ELF-1 (cell line): Measurements from ENCODE around the gene TEX54.
A peak's percentile ranks its signal among the peaks of the same experiment; 100 is the strongest.
"Not testable (repeated sequence)": the region's sequence is repeated elsewhere in the genome, so short reads cannot be mapped to it uniquely, and the experiment has no call there.

Experiments used
- DNase-seq: peaks from one replicate; pipeline ENCODE4 v3.0.0-alpha.2; 2016; ENCODE audit warnings: low read depth, low spot score

TEX54 gene

DNA sequence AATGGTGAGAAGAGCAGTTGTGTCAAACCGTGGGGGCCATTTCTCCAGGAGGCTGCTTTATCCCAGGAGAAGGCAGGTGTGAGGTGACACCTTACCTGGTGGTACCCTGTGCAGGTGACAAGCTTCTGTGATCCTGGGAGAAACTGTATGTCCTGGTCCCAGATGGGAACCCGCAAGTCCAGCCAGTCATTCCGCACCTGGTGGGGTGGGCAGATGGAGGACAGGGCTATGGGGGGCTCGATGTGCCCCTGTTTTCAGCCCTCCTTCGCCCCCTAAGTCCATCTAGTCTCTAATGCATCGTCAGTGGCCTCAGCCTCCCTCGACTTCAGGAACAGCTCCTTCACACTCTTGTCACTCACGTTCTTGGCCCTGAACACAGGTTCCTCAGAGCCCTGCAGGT is 2.7 kb upstream of the TEX54 start:
- no peak for DNase-seq

DNA sequence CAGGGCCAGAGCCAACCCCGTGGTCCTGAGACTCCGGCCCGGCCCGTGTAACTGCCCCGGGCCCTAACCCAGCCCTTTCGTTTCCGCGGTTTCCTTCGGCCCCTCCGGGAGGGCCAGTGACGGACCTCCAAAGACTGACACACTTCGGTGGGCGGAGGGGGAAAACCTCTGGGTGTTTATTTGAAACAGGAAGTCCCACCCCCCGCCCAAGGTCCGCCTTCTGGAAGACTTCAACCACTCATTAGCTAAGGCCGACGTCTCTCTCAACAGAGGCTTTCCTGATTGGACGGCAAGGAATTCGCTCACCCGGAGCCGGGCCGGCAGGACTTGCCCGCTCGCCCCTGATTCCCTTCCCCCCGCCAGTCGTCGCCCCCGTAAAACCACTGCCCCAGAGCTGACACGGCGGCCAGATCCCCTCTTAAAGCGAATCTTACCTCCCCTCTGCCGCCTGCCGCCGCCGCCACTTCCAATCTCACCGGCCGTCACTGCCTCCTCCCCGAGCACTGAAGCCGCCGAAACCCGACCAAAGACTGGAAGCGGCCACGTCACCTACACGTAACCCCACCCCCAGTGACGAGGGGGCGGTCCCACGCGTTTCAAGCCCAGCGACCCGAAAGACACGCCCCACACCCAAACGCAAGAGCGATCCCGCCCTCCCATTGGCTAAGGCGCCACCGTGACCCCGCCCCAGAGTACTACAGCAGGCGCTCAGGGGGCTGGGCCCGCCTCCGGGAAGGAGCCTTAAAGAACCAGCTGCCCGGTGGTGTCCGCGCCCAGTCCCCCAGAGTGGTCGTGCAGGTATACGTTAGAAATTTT is 913 bp downstream of the TEX54 start, which contains the start of gene STX5:
Gene STX5 (minus strand): TSS at position 532 of the 816 bp plus-strand sequence. CDS start 808 bp downstream, outside the sequence.
- DNase-seq = peak; percentile 99

DNA sequence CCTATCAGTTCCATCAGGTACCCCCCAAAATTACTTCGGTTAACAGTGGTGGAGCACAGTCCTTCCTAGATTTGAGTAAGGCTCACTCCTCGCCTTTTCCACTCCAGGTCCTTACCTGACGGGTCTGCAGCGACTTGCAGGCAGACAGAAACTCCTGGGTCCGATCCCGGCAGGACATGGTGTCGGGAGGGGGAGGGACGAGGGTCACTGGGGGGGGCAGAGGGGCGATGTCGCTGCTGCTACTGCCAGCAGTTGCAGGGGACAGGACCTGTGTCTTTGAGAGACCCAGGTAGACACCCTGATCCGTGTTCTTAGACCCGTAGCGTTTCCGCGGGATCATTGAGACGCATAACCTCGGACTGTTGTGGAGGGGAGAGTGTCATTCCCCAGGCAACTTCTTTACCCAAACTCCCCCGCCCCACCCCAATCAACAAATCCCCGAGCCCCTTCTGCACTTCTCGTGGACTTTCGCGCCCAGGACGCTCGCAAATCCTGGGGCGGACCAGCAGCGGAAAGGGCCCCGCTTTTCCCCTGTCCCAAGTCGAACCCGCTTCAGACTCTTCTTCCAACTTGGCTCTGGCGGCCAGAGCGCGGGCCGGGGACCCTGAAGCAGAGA is 1.6 kb downstream of the TEX54 start:
- DNase-seq = no peak

DNA sequence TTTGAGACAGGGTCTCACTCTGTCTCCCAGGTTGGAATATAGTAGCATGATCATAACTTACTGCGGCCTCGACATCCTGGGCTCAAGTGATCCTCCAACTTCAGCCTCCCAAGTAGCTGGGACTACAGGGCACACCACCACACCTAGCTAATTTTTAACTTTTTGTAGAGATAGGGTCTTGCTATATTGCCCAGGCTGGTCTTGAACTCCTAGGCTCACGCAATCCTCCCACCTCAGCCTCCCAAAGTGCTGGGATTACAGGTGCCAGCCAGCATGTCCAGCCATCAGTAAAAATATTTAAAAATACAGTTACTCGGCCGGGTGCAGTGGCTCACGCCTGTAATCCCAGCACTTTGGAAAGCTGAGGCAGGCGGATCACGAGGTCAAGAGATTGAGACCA is 4.5 kb downstream of the TEX54 start:
- DNase-seq = not testable (repeated sequence)

DNA sequence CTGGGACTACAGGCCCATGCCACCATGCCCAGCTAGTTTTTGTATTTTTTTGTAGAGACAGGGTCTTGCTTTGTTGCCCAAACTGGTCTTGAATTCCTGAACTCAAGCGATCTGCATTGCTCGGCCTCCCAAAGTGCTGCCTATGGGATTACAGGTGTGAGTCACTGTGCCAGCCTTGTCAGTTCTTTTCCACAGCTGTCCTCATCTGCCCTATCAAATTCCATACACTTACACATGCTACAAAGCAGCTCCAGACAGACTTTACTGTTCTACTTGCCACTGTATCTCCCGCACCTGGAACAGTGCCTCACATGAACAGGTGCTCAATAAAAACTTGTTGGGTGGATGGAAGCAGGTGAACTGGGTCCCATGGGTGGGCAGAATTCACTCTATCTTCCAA is 9.0 kb downstream of the TEX54 start:
- DNase-seq = no peak

DNA sequence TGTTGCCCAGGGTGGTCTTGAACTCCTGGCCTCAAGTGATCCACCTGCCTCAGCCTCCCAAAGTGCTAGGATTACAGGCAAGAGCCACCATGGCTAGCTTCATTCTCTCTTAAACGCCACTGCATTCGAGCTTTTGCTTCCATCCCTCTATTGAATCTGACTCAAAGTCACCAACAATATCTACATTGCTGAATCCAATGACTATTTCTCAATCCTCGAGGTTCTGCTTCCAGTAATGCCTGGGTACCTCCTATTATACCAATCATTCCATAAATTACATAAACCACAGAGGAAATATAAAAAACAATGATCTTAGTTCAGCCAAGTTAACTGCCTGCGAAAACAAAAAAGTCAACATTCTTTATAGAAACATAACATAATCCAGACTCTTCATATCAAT is 15.5 kb downstream of the TEX54 start:
- no peak for DNase-seq

DNA sequence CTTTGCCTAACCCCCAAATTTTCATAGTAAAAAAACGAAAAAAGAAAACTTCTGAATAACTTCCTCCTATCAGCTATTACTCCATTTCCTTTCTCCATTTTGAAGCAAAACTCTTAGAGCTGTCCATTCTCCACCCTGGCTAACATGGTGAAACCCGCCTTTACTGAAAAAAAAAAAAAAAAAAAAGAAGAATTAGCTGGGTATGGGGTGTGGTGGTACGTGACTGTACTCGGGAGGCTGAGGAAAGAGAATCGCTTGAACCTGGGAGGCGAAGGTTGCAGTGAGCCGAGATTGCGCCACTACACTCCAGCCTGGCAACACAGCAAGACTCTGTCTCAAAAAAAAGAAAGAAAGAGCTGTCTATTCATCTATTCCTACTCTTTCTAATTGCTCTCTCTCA is 16.1 kb downstream of the TEX54 start:
- no peak for DNase-seq

DNA sequence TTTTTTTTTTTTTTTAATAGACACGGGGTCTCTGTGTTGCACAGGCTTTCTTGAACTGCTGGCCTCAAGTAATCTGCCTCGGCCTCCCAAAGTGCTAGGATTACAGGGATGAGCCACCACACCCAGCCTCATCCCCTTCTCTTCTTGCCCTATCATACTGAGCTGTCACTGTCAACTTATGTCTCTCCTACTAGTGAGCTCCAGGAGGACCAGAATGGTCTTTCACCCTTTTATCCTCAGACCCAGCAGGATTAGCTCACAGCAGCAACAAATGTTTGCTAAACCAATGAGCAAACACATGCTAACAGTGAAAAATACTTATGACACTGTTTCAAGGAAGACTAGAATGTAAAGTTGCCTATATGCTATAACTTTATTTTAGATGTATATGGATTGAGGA is 21.0 kb downstream of the TEX54 start:
- no peak for DNase-seq

DNA sequence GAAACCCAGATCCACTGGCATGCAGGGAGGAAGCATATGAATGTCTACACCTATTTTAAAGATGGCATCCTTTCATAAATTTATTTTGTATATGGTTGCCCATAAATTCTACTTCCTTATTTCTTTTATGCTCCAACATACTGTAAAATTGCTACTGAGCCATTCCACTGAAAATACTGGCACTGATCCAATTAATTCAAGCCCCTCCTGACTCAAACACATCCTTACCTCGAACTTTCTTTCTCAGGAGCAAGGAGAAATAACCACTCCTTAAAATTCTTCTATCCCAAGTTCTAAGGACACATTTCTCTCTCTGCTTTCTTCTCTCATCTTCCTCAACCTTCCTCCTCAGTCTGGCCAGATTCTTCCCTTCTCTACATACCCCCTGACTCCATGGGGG is 21.9 kb downstream of the TEX54 start:
- DNase-seq = no peak

DNA sequence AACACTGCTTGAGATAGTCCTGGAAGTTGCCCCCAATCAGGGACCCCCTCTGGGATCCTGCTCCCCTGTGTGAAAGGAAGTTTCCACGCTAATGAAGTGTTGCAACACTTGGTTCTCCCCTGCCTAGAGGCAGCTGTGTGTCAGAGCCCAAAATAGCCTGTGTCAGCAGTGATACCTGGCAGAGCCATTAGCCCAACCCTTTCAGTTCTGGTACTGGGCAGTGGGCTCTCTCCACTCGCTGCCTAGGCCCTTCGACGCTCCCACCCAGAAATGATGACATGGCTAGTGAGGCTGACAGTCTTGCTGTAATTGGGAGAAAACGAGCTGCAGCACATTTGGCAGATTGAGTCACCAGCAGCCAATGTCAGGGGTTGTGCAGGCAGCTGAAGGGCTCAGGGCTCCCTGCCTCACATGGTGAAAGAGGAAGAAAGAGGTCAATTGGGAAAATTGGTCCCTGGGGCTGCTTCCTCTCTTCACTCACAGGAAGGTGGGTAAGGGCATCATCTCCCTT is 26.0 kb downstream of the TEX54 start:
- no peak for DNase-seq

DNA sequence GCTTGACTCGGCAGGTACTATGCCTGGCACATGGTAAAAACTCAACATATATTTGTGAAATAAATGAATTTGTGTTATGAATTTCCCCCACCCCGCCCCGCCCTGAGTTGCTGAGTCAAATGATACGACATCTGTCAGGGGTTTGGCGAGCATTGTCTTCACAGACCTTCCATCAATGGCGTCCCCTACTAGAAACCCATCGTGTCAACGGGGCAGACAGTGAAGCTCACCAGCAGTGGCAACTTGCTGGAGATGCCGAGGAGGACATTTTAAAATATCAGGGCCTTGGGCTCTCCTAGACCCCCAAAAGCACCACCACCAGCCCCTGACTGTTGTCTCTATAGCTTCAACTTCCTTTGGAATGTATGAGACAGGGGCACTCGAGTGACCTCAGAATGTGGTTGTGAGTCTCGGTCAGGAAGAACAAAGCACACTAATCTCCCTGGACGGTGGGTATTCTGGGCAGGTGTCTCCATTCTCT is 26.6 kb downstream of the TEX54 start:
- peak; percentile 22 for DNase-seq

DNA sequence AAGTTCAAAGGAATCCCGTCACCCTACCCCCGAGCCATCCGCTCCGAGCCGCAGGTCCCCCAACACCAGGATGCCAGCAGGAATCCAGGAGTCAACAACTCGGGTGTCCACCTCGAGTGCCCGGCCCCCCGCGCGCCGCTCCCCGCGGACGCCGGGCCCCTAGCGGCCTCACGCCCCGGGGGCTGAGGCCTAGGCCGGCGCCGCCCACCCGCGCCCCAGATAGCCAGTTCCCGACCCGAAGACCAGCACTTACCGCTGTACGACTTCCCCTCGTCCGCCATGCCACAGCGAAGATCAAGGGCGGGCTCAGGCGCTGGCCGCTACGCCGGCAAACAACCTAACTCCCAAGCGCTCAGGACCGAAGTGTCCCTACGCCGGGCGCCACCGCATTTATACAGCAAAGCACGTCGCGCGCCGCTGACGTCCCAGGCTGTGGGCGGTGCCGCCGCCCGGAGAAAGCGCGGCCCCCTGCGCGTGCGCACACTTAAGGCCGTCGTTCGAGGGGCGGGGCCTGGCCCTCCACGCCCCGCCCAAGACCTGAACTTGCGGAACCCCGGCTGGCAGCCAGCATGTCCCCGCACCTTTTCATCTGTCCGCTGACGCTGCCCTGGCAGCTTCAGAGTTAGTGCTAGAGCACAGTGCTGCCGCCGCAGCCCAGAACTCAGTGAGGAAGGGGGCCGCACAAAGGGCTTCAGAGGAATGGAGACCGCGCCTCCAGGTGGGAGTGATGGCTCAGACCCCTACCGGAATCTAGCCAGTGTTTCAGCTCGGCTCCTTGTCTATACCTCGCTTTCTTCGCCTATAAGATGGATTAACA is 27.4 kb downstream of the TEX54 start, which contains the start of gene NXF1:
Gene NXF1 (minus strand): TSS at position 365 of the 817 bp plus-strand sequence. CDS start 84 bp downstream, at position 281.
- DNase-seq = peak; percentile 98

DNA sequence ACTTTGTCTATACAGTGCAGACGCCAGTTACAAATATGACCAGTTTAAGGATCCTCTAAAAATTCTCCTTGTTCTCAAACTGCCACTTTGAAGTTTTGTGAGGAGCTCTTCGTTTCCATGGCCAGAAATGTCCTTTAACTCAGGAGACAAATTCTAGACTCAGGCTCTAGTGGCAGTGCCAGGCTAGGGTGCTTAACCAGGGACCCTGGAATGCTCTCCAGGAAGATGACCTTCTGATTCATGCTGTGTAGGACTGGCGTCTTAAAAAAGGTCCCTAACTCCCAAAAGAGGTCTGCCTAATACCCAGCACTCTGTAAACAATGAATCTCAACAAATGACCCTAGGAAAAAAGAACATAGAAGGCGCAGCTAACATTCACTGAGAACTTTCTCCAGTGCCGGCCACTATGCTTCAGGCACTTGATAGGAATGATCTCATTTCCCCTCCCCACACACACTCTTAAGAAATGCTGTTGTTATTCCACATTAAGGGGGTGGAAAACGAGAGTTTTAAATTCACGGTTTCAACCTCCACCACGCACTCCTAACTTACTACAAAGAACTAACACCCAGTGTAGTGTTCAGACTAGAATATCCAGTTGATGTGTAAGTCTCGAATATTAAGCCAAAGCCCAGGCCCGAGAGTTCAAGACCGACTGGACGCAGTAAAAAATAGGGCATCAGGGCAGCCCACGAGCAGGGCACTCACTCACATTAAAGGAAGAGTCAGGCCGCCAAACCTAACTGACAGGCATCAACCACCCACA is 28.1 kb downstream of the TEX54 start:
- DNase-seq = no peak

DNA sequence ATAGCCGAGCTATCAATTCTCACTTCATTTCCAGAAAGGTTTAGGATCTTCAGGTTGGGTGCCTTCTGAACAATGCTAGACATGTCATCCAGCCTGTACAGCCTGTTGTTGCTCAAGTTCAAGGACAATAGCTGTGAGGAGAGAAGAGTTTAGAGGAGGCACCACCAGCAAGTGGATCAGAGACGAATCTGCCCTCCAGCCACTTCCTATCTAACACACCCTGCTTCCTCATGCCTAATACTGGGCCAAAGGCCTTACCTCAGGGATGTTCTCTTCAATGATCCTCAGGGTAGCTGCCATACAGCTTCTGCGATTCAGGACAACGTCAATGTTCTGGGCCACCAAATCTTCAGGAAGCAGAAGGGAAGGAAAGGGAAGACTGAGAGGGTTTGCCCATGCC is 31.6 kb downstream of the TEX54 start:
- DNase-seq = no peak

DNA sequence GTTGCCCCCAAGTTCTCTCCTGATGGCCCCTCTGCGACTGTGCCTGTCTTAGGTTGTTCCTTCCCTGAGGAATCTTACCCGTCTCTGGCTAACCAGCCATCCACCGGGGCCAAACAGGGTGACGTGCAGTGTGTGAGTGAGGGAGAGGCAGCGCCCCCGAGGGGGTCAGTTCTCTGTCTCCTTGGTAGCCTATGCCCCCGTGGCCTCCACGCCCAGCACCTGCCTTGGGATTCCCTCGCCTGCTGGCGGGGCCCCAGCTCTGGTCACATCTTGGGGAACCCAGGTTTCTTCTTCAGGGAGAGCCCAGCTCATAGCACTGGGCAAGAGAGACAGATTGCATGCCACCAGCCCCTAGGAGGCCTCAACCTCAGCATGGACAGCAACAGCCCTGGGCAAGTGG is 33.2 kb downstream of the TEX54 start:
- DNase-seq = no peak

DNA sequence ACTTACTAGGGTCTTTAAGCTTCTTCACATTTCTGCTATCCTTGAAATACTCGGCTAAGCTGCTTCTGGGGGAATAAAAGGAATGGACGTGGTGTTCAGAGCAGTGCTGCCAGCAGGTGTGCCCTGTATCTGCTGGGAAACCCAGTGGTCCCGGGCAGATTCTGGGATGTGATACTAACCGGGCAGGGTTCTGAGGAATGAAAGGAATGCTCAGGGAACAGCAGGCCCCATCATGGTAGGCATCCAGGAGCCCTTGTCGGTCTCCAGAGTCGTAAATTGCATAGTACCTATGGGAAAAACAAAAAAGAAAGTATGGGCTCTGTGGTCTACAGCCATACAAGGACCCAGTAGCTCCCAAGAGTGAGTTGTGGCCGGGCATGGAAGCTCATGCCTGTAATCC is 36.4 kb downstream of the TEX54 start:
- DNase-seq = peak; percentile 32

DNA sequence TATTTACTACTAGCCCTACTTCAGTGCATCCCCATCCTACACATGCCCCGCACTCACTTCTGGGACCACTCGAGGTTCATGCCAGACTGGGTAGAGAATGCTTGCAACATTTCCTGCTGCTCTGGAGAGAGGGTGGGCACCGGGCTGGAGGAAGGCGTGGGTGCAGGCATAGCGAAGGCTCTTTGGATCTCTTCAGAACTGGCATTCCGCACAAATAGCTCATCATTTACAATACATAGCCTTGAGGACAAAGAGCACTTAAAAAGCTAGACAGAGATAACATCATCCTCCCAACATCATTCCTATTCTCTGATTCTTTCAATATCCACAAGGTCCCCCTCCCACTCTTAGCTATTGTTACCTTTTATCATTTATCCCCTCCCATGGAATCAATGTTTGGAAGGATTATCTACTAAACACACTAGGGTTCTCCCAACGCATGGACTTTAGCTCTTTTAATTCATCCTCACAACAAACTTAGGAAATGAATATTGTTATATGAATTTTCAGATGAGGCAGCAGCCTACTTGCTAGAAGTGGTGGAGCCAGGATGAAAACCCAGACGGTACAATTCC is 38.4 kb downstream of the TEX54 start:
- no peak for DNase-seq

DNA sequence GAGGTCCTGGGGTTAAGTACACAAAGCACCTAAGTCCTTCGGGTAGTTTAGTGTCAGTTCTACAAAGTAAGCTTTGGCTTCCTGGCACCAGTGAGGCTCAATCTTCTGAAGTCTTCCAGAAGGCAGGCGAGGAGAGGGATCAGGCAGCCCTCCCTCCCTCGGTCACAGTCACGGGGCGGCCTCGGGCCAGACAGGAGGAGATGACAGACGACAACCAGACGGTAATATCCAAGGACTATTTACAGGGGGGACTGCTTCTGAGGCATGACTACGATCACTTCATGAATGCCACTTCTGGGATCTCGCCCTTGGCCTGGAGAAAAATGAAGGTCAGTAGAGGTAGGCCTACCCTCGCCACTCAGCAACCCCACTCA is 40.5 kb downstream of the TEX54 start:
- DNase-seq = peak; percentile 68

DNA sequence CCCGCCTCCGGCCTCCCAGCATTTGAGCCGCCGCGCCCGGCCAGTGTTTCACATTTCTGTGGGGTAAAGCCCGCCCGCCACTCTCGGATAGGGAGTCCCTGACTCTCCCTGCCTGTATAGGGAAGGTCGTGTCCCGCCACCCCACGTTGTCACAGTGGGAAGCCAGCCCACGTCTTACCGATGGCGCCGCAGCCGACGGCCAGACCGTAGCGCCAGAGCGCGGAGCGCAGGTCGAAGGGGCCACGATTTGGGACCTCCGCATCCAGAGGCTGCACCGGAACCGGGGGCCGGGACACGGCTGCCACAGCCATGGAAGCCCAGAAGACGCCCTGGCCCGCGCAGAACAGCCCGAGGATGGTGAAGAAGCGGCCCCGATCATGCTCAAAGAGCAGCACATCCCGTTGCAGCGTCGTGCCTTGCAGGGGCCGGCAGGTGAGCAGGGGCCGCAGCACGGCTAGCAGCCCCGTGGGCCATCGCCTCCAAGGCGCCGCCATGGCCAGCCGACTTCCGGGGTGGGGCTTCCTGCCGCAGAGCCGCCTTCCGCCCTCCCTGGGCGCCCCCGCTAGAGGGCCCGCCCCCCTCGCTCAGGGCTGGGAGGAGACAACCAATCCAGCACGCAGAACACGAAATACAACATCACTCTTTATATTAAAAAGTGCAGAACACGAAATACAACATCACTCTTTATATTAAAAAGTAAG is 41.0 kb downstream of the TEX54 start, which contains the start of gene TMEM223:
Gene TMEM223 (minus strand): TSS at position 506 of the 701 bp plus-strand sequence. CDS start 12 bp downstream, at position 494.
- DNase-seq = peak; percentile 87

DNA sequence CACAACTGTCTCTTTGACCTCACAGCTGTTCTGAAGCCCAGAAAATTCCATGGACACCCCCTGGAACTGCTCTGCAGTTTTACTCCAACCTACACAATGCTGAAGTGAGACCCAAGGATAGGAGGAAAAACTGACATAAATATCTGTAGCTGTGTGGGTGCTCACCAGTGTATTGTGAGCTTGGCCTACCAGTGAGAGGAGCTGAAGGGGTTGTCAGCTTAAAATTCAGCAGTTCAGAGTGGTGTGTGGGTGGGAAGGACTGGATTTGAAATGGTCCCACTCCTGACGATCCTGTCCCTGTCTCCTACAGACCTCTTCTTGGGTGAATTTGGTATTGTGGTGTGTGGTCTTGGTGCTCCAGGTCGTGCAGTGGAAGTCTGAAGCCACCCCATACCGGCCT is 43.1 kb downstream of the TEX54 start:
- no peak for DNase-seq
